HCT116 (cell line): ENCODE measurements around the gene PSTPIP2. TPM values are rescaled to one million over a fixed set of nuclear protein-coding genes. Genes with fewer than 3 reads are reported as not detected.

Experiments used
- ATAC-seq: fragments of 200-7000 bp; cut with Tn5 transposase; 2 replicates; pipeline ENCODE4 v1.9.1; 2020; ENCODE audit warnings: mild to moderate bottlenecking, moderate library complexity
- BruUV-seq: library from RNA; stranded (reverse); fragments of 400-500 nt; replicated peaks from 2 replicates; lab custom pipeline; 2021; lab: Mats Ljungman, UMichigan
- CTCF ChIA-PET: fragments of 300-600 bp; sonication (Branson Sonifier 250); formaldehyde crosslinking; loops from one replicate; lab custom pipeline; 2021; ENCODE audit warnings: antibody characterized with exemption; lab: Charles Lee
- POLR2A ChIA-PET: fragments of 300-600, 350-600 bp; sonication (Branson Sonifier 250); formaldehyde crosslinking; loops from one replicate; lab custom pipeline; 2021; ENCODE audit warnings: antibody characterized with exemption; lab: Charles Lee
- RAD21 ChIA-PET, 2 experiments: fragments of 300-600 bp; sonication (Branson Sonifier 250); formaldehyde crosslinking; loops; one replicate each; lab custom pipeline; 2023; ENCODE audit warnings: low total read pairs in 2 of 2; ENCODE audit not compliant: uncharacterized antibody in 2 of 2, unreplicated experiment in 2 of 2, low non-redundant PET in 1 of 2; lab: Charles Lee
- DNase-seq: peaks from one replicate; pipeline ENCODE4 v3.0.0-alpha.2; 2010; ENCODE audit warnings: low read depth, low spot score
- H2AFZ ChIP-seq: fragments of 200-600 bp; shearing (Covaris generic), sonication (generic); 2 replicates; pipeline ENCODE4 v1.6.1; 2017; ENCODE audit warnings: low read depth, mixed run types, mixed read lengths, antibody characterized with exemption, low read length; ENCODE audit not compliant: poor library complexity, severe bottlenecking
- H3K27ac ChIP-seq: 2 replicates; pipeline ENCODE4 v1.5.1; 2012; ENCODE audit warnings: low read depth, low read length
- H3K27me3 ChIP-seq: fragments of 200-600 bp; sonication (generic); 2 replicates; pipeline ENCODE4 v1.6.1; 2016; ENCODE audit warnings: mixed run types, low read length, mixed read lengths; ENCODE audit not compliant: insufficient read depth
- H3K36me3 ChIP-seq, 2 experiments: fragments of 200-500 bp in 1 of 2; fragments of 200-600 bp in 1 of 2; sonication (Bioruptor generic) in 1 of 2; sonication (generic) in 1 of 2; 2 replicates each; pipeline versions ENCODE4 v1.5.1 to v1.6.1; 2014 to 2016; ENCODE audit warnings: low read length in 2 of 2, inconsistent platforms in 1 of 2, mixed read lengths in 1 of 2, mixed run types in 1 of 2; ENCODE audit not compliant: insufficient read depth in 2 of 2, control insufficient read depth in 1 of 2
- H3K4me1 ChIP-seq, 2 experiments: fragments of 200-600 bp in 1 of 2; sonication (generic) in 1 of 2; 2 replicates each; pipeline versions ENCODE4 v1.5.1 to v1.6.1; 2012 to 2017; ENCODE audit warnings: low read length in 2 of 2, inconsistent platforms in 1 of 2, mild to moderate bottlenecking in 1 of 2, mixed read lengths in 1 of 2, mixed run types in 1 of 2, moderate library complexity in 1 of 2; ENCODE audit not compliant: insufficient read depth in 2 of 2, control insufficient read depth in 1 of 2
- H3K4me2 ChIP-seq: fragments of 200-600 bp; sonication (generic); 2 replicates; pipeline ENCODE4 v1.6.1; 2017; ENCODE audit warnings: mixed run types, low read length, mixed read lengths
- H3K4me3 ChIP-seq, 2 experiments: fragments of 200-600 bp in 1 of 2; sonication (generic) in 1 of 2; replicated peaks in 1 of 2; 2 replicates each; pipeline ENCODE4 v1.5.1; 2011 to 2016; ENCODE audit warnings: low read length in 2 of 2, control low read depth in 1 of 2, low read depth in 1 of 2, mild to moderate bottlenecking in 1 of 2, mixed read lengths in 1 of 2, mixed run types in 1 of 2
- H3K79me2 ChIP-seq: fragments of 200-600 bp; sonication (generic); 2 replicates; pipeline ENCODE4 v1.6.1; 2017; ENCODE audit warnings: mild to moderate bottlenecking, mixed run types, low read length, moderate library complexity, mixed read lengths; ENCODE audit not compliant: insufficient read depth
- H3K9ac ChIP-seq: fragments of 200-600 bp; sonication (generic); 2 replicates; pipeline ENCODE4 v1.6.1; 2016; ENCODE audit warnings: low read length, mixed read lengths
- H3K9me2 ChIP-seq: fragments of 200-600 bp; sonication (generic), shearing (Covaris generic); 2 replicates; pipeline ENCODE4 v1.6.1; 2017; ENCODE audit warnings: mixed run types, mild to moderate bottlenecking, moderate library complexity; ENCODE audit not compliant: insufficient read depth
- H3K9me3 ChIP-seq, 2 experiments: fragments of 200-500 bp in 1 of 2; fragments of 200-600 bp in 1 of 2; sonication (Bioruptor generic) in 1 of 2; sonication (generic) in 1 of 2; 2 replicates each; pipeline ENCODE4 v1.6.1; 2014 to 2017; ENCODE audit warnings: low read length in 2 of 2, mixed read lengths in 2 of 2, inconsistent platforms in 1 of 2, low read depth in 1 of 2, mild to moderate bottlenecking in 1 of 2, mixed run types in 1 of 2, moderate library complexity in 1 of 2; ENCODE audit not compliant: control insufficient read depth in 1 of 2, insufficient read depth in 1 of 2
- H4K20me1 ChIP-seq: fragments of 200-600 bp; sonication (generic), shearing (Covaris generic); 2 replicates; pipeline ENCODE4 v1.6.1; 2017; ENCODE audit warnings: mixed run types, mild to moderate bottlenecking, moderate library complexity; ENCODE audit not compliant: insufficient read depth
- ATF3 ChIP-seq: IDR thresholded peaks from 2 replicates; pipeline ENCODE4 v1.6.1; 2012
- CEBPB ChIP-seq: IDR thresholded peaks from 2 replicates; pipeline ENCODE4 v1.6.1; 2012; ENCODE audit warnings: low read depth
- CTCF ChIP-seq, 3 experiments: fragments of 200-600 bp in 1 of 3; sonication (generic) in 1 of 3; IDR thresholded peaks in 2 of 3; conservative IDR thresholded peaks in 1 of 3; 2 replicates each; pipeline ENCODE4 v1.5.1; 2012 to 2017; ENCODE audit warnings: low read depth in 2 of 3, low read length in 2 of 3, antibody characterized with exemption in 1 of 3, borderline replicate concordance in 1 of 3, control low read depth in 1 of 3, mild to moderate bottlenecking in 1 of 3, mixed read lengths in 1 of 3, mixed run types in 1 of 3, moderate library complexity in 1 of 3; ENCODE audit not compliant: insufficient read depth in 1 of 3
- ELF1 ChIP-seq: IDR thresholded peaks from 2 replicates; pipeline ENCODE4 v1.6.1; 2012; ENCODE audit warnings: low read depth, borderline replicate concordance
- EZH2 ChIP-seq: fragments of 200-600 bp; sonication (generic); IDR thresholded peaks from 2 replicates; pipeline ENCODE4 v1.6.1; 2017; ENCODE audit warnings: antibody characterized with exemption, mixed run types
- EZH2phosphoT487 ChIP-seq: fragments of 200-600 bp; IDR thresholded peaks from 2 replicates; pipeline ENCODE4 v1.6.1; 2018; ENCODE audit warnings: antibody characterized with exemption, borderline replicate concordance
- FOSL1 ChIP-seq: IDR thresholded peaks from 2 replicates; pipeline ENCODE4 v1.6.1; 2012; ENCODE audit warnings: low read depth
- MAX ChIP-seq: IDR thresholded peaks from 2 replicates; pipeline ENCODE4 v1.6.1; 2012
- REST ChIP-seq: IDR thresholded peaks from 2 replicates; pipeline ENCODE4 v1.6.1; 2012; ENCODE audit warnings: low read depth
- SIN3A ChIP-seq: IDR thresholded peaks from 2 replicates; pipeline ENCODE4 v1.6.1; 2012; ENCODE audit warnings: low read depth
- TCF7L2 ChIP-seq: IDR thresholded peaks from 2 replicates; pipeline ENCODE4 v1.7.0; 2011; ENCODE audit warnings: borderline replicate concordance, inconsistent platforms; ENCODE audit not compliant: insufficient read depth, insufficient read length; ENCODE audit errors: extremely low read depth
- ZFX ChIP-seq: fragments of 450-650 bp; IDR thresholded peaks from 2 replicates; pipeline ENCODE4 v1.6.1; 2017
- intact Hi-C: fragments of 100-400 bp; cut with micrococcal nuclease; formaldehyde crosslinking; loops from 2 replicates; pipeline ENCODE4 v1.10.0; 2022
- total RNA-seq: library from RNA; stranded (reverse); gene quantifications from one replicate; pipeline ENCODE4 v1.2.1, GENCODE V29; 2021; ENCODE audit not compliant: unreplicated experiment

Gene PSTPIP2
- total RNA-seq, 1 experiment from 2014 or later = 20.0 TPM

GRCh38 chr18:46060359-46060841, 11.7 kb downstream of the PSTPIP2 start:
- Histone ChIP-seq H3K9me3 (no peaks in the 10 kb centered on the region), H3K4me1 (peaks cover 7 to 12% of the 10 kb centered on the region in 2 experiments; a peak in 3 of 4 replicates), H2AFZ (no peak overlapping the region), H4K20me1 (no peaks in the 10 kb centered on the region), H3K27ac (no peak overlapping the region), H3K79me2 (no peaks in the 10 kb centered on the region), H3K9me2 (no peaks in the 10 kb centered on the region), H3K36me3 (no peaks in the 10 kb centered on the region), H3K9ac (no peak overlapping the region), H3K27me3 (no peaks in the 10 kb centered on the region), H3K4me2 (no peak overlapping the region), H3K4me3 (no peak overlapping the region)
- no peak for DNase-seq
- TF ChIP-seq EZH2phosphoT487 = no peak
- TF ChIP-seq SIN3A = no peak
- TF ChIP-seq ZFX = no peak
- TF ChIP-seq FOSL1 = no peak
- no peak for ATAC-seq
- ChIA-PET RAD21 (no interaction called here), POLR2A (no interaction called here), CTCF (no interaction called here)
- no TSS peak for BruUV-seq
- intact Hi-C loops = no loop called here

- H3K27me3 ChIP-seq = no peaks in the 10 kb centered on the region
- ChIA-PET RAD21 (no interaction called here), POLR2A (no interaction called here), CTCF (no interaction called here)
- no peaks in the 10 kb centered on the region for H3K4me1 ChIP-seq
- no peaks in the 10 kb centered on the region for H3K36me3 ChIP-seq
- no peak overlapping the region for H3K4me2 ChIP-seq
- H3K27ac ChIP-seq = no peak overlapping the region
- H3K4me3 ChIP-seq = no peak overlapping the region
- no peaks in the 10 kb centered on the region for H3K9me2 ChIP-seq
- no peak for DNase-seq
- H3K9me3 ChIP-seq = no peaks in the 10 kb centered on the region
- ATAC-seq = no peak
- intact Hi-C loops = no loop called here
- no TSS peak for BruUV-seq
- no peak overlapping the region for H2AFZ ChIP-seq
- H4K20me1 ChIP-seq = no peaks in the 10 kb centered on the region
- H3K9ac ChIP-seq = no peak overlapping the region
- no peaks in the 10 kb centered on the region for H3K79me2 ChIP-seq
- TF ChIP-seq REST (no peak), ELF1 (no peak), ZFX (no peak), CTCF (IDR thresholded peaks at IDR 0.05 in 2 of 3, conservative IDR thresholded peaks at IDR 0.05 in 1 of 3; ENCODE audit: borderline replicate concordance in 1 of 3, insufficient read depth in 1 of 3, low read depth in 2 of 3, low read length in 2 of 3) (no peak), ATF3 (no peak), TCF7L2 (no peak), EZH2phosphoT487 (no peak), CEBPB (no peak), MAX (no peak), SIN3A (no peak), EZH2 (no peak)
These were observed 16.2 kb downstream of the PSTPIP2 start for GRCh38 chr18:46055838-46056230.
